Esophagus muscularis mucosa (tissue), 4 donors: Measurements from ENCODE around the gene GOLGA6C. TPM values are rescaled to one million over a fixed set of nuclear protein-coding genes. Genes with fewer than 3 reads are reported as not detected.

Source experiments
- DNase-seq: peaks from one replicate; pipeline ENCODE4 v3.0.0-alpha.2; 2017; ENCODE audit errors: extremely low spot score
- H3K27ac ChIP-seq, 4 donors: fragments of 200-600 bp; sonication (generic); replicated peaks in 1 of 4; 1 replicate in 3 of 4; 2 replicates in 1 of 4; pipeline ENCODE4 v1.5.1; 2016 to 2019; ENCODE audit warnings: mild to moderate bottlenecking in 1 of 4
- H3K27me3 ChIP-seq, 4 donors: fragments of 200-600 bp; sonication (generic); one replicate each; pipeline versions ENCODE4 v1.5.1 to v1.6.0; 2016 to 2019
- H3K36me3 ChIP-seq, 4 donors: fragments of 200-600 bp; sonication (generic); one replicate each; pipeline ENCODE4 v1.5.1; 2016 to 2019
- H3K4me1 ChIP-seq, 4 donors: fragments of 200-600 bp; sonication (generic); one replicate each; pipeline ENCODE4 v1.5.1; 2016 to 2019
- H3K4me3 ChIP-seq, 4 donors: fragments of 200-600 bp; sonication (generic); 1 replicate in 2 of 4; 2 replicates in 2 of 4; pipeline ENCODE4 v1.5.1; 2016 to 2019; ENCODE audit warnings: mild to moderate bottlenecking in 4 of 4, moderate library complexity in 1 of 4
- H3K9me3 ChIP-seq, 4 donors: fragments of 200-600 bp; sonication (generic); 1 replicate in 3 of 4; 2 replicates in 1 of 4; pipeline ENCODE4 v1.5.1; 2016 to 2019
- EP300 ChIP-seq: sonication (generic); formaldehyde crosslinking; IDR thresholded peaks from one replicate; pipeline ENCODE4 v1.6.1; 2017; ENCODE audit warnings: antibody characterized with exemption
- POLR2A ChIP-seq: fragments of 450-650 bp; IDR thresholded peaks from one replicate; pipeline ENCODE4 v1.6.1; 2017; ENCODE audit warnings: antibody characterized with exemption, moderate library complexity, mild to moderate bottlenecking, low read depth
- POLR2AphosphoS5 ChIP-seq, 2 donors: sonication (generic); formaldehyde crosslinking; IDR thresholded peaks; one replicate each; pipeline ENCODE4 v1.6.1; 2017; ENCODE audit warnings: antibody characterized with exemption in 2 of 2
- WGBS: methylation state at CpG from one replicate; pipeline ENCODE4 v1.1.5; 2018; 5-methylcytosine and 5-hydroxymethylcytosine counted together
- intact Hi-C: fragments of 100-400 bp; cut with DNase I; formaldehyde crosslinking; loops from one replicate; pipeline ENCODE4 v1.15.1; 2023
- total RNA-seq, 4 donors: library from RNA; depleted of rRNA; stranded (reverse); fragments of >200 nt; gene quantifications; one replicate each; pipeline versions ENCODE4 v1.1.0 to v1.2.1, GENCODE V29; 2016
- TF ChIP-seq, protein P1 (sequence below), 3 experiments: fragments of 200-600 bp in 2 of 3; fragments of 450-650 bp in 1 of 3; sonication (generic) in 2 of 3; IDR thresholded peaks; one replicate each; pipeline ENCODE4 v1.5.1; 2017 to 2019; ENCODE audit warnings: antibody characterized with exemption in 3 of 3, mild to moderate bottlenecking in 2 of 3, moderate library complexity in 1 of 3

GOLGA6C gene
- total RNA-seq, 4 donors from 2014 or later, result not detected

DNA sequence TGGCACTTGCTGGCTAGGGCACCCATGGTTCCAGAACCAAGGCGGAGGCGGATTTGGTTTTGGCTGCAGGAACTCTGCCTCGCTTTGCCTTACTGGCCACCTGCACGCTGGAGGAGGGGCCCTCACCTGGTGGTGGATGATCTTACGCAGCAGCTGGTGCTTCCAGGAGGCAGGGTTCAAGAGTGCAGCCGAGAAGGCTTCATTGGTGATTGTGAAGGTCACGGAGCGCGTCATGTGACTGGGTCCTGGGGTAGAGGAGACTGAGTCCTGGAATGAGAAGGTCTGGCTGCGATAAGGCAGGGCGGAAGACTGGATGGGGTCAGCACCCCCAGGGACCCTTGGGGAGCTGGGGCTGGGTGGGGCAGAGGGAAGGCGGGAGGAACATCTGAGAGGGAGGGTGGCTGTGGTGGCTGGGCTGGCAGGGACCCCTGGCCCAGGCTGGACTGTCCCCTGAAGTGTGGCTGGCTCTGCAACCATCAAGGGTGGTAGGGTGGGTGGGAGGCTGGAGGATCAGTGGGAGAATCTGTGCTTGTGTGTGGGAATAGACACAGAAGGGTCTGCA lies 25.8 kb upstream of the GOLGA6C start:
- Histone ChIP-seq H3K36me3 (no peaks in the 10 kb centered on the region), H3K9me3 (no peaks in the 10 kb centered on the region), H3K27me3 (peaks cover 0 to 75% (median 0%) of the 10 kb centered on the region in 4 donors), H3K4me3 (no peak overlapping the region), H3K27ac (no peak overlapping the region), H3K4me1 (no peaks in the 10 kb centered on the region)
- no peak for DNase-seq
- TF ChIP-seq POLR2AphosphoS5 (IDR thresholded peaks at IDR 0.05), result no peak
- TF ChIP-seq, protein P1, sequence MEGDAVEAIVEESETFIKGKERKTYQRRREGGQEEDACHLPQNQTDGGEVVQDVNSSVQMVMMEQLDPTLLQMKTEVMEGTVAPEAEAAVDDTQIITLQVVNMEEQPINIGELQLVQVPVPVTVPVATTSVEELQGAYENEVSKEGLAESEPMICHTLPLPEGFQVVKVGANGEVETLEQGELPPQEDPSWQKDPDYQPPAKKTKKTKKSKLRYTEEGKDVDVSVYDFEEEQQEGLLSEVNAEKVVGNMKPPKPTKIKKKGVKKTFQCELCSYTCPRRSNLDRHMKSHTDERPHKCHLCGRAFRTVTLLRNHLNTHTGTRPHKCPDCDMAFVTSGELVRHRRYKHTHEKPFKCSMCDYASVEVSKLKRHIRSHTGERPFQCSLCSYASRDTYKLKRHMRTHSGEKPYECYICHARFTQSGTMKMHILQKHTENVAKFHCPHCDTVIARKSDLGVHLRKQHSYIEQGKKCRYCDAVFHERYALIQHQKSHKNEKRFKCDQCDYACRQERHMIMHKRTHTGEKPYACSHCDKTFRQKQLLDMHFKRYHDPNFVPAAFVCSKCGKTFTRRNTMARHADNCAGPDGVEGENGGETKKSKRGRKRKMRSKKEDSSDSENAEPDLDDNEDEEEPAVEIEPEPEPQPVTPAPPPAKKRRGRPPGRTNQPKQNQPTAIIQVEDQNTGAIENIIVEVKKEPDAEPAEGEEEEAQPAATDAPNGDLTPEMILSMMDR (IDR thresholded peaks at IDR 0.05), result no peak
- no peak for TF ChIP-seq POLR2A
- TF ChIP-seq EP300, result no peak
- WGBS, result 92% methylated on average over 12 of the region's 12 CpGs
- intact Hi-C loops, result loop anchor here (10.0 kb wide), 1 partner anchor 72 kb away; no protein-coding TSS in a partner anchor

DNA sequence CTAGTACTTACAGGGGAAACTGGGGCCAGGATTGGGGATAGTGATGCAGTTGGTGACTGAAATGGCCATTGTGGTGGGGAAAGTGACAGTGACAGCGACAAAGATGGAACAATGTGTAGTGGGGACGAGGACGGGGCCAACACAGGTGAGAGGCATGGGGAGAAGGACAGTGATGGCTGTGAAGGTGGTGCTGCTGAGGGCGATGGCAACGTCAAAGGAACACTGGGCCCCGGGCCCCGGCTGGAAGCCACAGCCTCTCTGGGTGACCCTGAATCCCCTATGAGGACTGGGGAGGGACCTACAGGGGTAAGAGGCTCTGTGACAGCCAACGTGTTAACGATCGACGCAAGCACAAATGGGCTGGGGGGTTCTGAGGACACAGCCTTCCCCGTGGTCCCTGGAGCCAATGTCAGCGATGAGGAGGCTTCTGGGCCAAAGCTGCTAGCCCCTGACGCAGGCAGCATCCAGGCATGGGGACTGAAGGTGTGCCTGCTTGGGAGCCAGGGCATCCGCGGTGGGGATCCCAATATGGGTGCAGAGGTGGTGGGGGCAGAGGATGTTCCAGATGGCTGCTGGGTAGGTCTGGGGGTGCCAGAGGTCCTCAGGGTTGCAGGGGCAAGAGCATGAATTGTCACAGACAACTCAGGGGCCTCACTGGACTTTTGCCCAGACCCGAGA lies 25.2 kb upstream of the GOLGA6C start:
- Histone ChIP-seq H3K27ac (no peak overlapping the region), H3K36me3 (no peaks in the 10 kb centered on the region), H3K4me1 (no peaks in the 10 kb centered on the region), H3K9me3 (no peaks in the 10 kb centered on the region), H3K4me3 (no peak overlapping the region), H3K27me3 (peaks cover 0 to 78% (median 0%) of the 10 kb centered on the region in 4 donors)
- intact Hi-C loops, result loop anchor here (10.0 kb wide), 1 partner anchor 72 kb away; no protein-coding TSS in a partner anchor
- WGBS, result 85% methylated on average over 10 of the region's 17 CpGs
- no peak for DNase-seq
- TF ChIP-seq POLR2A (no peak), POLR2AphosphoS5 (IDR thresholded peaks at IDR 0.05) (no peak), EP300 (no peak)
- TF ChIP-seq, protein P1 (IDR thresholded peaks at IDR 0.05), result no peak

DNA sequence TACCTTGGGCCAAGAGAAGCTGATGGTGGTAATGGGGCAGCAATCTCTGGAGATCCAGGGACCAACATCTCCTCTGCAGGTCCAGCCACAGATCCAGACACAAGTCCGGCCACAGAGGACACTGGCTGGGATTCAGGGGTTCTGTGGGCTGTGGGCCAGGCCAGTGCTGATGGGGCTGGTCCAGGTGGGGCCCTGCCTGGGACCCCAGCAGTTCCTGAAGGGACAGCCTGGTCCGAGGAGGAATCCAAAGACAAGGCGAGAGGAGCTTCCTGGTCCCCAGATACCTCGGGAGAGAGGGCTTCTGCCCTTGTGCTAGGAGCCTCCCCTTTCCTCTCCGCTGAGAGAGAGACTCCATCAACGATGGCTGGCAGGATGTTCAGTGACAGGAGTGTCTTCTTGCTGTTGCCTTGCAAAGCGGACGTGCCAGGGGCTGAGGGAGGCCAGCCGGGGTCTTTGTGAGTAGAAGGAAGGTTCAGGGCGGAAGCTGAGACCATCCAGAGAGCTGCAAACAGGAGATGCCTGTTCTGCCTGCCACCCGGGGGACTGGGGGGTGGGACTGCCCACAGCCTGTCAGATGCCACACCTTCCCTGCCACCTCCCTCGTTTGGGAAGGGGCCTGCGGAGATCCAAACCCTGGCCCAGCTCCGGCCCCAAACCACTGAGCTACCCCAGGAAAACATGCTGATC lies 24.5 kb upstream of the GOLGA6C start:
- WGBS, result 68% methylated on average over 12 of the region's 14 CpGs
- DNase-seq, result no peak
- Histone ChIP-seq H3K4me3 (no peak overlapping the region), H3K4me1 (no peaks in the 10 kb centered on the region), H3K36me3 (no peaks in the 10 kb centered on the region), H3K9me3 (no peaks in the 10 kb centered on the region), H3K27me3 (peaks cover 0 to 78% (median 0%) of the 10 kb centered on the region in 4 donors), H3K27ac (no peak overlapping the region)
- intact Hi-C loops, result loop anchor here (10.0 kb wide), 1 partner anchor 71 kb away; no protein-coding TSS in a partner anchor
- TF ChIP-seq EP300, result no peak

DNA sequence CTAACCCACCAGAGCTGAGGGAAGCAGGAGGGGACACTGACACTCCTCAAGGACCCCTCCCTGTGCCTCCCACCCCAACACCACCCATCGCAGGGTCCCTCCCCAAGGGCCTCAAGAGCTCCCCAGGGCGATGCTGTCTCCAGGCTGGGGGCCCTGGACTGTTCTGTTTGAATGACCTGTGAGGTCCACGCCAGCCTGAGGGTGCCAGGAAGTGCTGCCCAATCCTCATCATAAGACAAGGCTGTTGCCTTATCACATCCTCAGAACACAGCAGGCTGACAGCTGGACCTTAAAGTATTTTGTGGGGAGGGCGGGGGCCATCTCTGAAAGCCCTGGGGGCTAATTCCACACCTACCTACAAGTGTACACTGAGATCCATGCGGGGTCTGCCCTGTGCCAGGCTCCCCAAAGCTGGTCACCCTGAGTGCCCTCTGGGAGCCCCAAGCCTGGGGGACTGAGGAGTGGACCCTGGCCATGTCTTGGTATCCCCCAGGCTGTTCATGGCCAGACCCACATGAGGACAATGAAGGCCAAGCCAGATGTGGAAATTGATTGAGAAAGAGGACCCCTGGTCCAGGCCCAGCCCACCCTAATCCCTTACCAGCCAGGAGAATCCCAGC lies 23.8 kb upstream of the GOLGA6C start:
- intact Hi-C loops, result loop anchor here (10.0 kb wide), 1 partner anchor 70 kb away; no protein-coding TSS in a partner anchor

More for the DNA sequence above, 23.8 kb upstream of the GOLGA6C start:
- no peaks in the 10 kb centered on the region for H3K36me3 ChIP-seq
- H3K4me1 ChIP-seq, result no peaks in the 10 kb centered on the region
- no peak overlapping the region for H3K27ac ChIP-seq
- no peak for DNase-seq
- H3K27me3 ChIP-seq, result peaks cover 0 to 72% (median 0%) of the 10 kb centered on the region in 4 donors
- TF ChIP-seq, protein P1 (IDR thresholded peaks at IDR 0.05), result no peak
- H3K4me3 ChIP-seq, result no peak overlapping the region
- H3K9me3 ChIP-seq, result no peaks in the 10 kb centered on the region
- 80% methylated on average over 1 of the region's 5 CpGs for WGBS
